Measurements from ENCODE around the gene BTF3.

BTF3 gene

DNA sequence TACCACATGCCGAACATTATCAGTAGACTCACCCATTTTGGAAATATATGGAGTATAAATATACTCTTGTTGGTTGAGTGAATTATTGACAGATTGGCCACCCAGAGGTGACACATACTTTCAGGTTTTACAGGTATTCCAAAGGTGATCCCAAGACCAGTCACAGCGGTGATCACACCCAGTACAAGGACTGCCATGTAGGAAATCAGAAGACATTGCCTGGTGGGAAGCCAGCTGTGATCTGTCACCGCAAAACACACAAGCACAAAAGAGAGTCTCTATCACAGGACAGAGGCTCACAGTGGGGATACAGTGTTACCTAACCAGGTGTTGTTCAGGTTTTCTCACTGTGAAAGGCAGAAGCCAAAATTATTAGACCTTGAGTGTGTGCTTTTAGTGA lies 15.8 kb downstream of the BTF3 start:
- no peaks in the 10 kb centered on the region for H3K4me1 ChIP-seq (ENCODE audit: control insufficient read depth, insufficient read depth, low read length)
- H3K4me3 ChIP-seq (ENCODE audit: low read length): no peak overlapping the region
- no peak overlapping the region for H3K27ac ChIP-seq (ENCODE audit: low read depth, low read length)
- H3K27me3 ChIP-seq (ENCODE audit: control insufficient read depth, insufficient read depth, low read length): no peaks in the 10 kb centered on the region
- H3K36me3 ChIP-seq (ENCODE audit: control insufficient read depth, insufficient read depth, low read length): no peaks in the 10 kb centered on the region
- H3K9ac ChIP-seq (ENCODE audit: low read length): no peak overlapping the region

DNA sequence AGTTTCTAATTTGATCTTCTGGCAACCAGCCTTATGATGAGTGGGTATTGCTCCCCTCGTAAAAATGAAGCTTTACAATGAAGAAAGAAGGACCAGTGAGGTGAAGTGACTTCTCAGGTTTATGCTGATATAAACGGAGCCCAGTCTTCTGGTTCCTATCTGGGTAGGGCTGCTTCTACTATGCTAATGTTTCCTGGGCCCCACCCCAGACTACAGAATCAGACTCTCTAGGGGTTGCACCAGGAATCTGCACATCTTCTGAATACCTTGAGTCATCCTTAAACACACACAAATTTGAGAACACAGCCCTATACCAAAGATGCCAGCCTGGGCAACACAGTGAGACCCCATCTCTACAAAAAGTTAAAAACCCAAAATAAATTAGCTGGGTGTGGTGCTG lies 16.2 kb downstream of the BTF3 start:
- no peaks in the 10 kb centered on the region for H3K4me1 ChIP-seq (ENCODE audit: control insufficient read depth, insufficient read depth, low read length)
- no peak overlapping the region for H3K9ac ChIP-seq (ENCODE audit: low read length)
- H3K27me3 ChIP-seq (ENCODE audit: control insufficient read depth, insufficient read depth, low read length): no peaks in the 10 kb centered on the region
- no peaks in the 10 kb centered on the region for H3K36me3 ChIP-seq (ENCODE audit: control insufficient read depth, insufficient read depth, low read length)
- H3K27ac ChIP-seq (ENCODE audit: low read depth, low read length): no peak overlapping the region
- H3K4me3 ChIP-seq (ENCODE audit: low read length): no peak overlapping the region

DNA sequence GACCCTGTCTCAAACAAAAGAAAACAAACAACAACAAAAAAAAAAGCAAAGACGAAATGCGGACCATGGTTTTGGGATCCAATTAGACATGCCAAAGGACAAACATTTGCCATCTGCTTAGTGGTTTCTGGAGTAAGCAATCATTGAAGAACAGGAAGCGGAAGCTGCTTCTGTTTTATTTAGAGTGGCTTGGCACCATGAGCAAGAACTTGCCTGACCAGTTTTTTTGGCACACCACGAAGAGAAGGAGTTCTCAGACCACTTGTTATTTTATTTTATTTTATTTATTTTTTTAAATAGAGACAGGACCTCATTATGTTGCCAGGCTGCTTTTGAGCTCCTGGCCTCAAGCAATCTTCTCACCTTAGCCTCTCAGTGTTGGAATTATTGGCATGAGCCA lies 17.0 kb downstream of the BTF3 start:
- H3K9ac ChIP-seq (ENCODE audit: low read length): no peak overlapping the region
- H3K4me3 ChIP-seq (ENCODE audit: low read length): no peak overlapping the region
- H3K27ac ChIP-seq (ENCODE audit: low read depth, low read length): no peak overlapping the region
- H3K27me3 ChIP-seq (ENCODE audit: control insufficient read depth, insufficient read depth, low read length): no peaks in the 10 kb centered on the region
- no peaks in the 10 kb centered on the region for H3K4me1 ChIP-seq (ENCODE audit: control insufficient read depth, insufficient read depth, low read length)
- no peaks in the 10 kb centered on the region for H3K36me3 ChIP-seq (ENCODE audit: control insufficient read depth, insufficient read depth, low read length)

DNA sequence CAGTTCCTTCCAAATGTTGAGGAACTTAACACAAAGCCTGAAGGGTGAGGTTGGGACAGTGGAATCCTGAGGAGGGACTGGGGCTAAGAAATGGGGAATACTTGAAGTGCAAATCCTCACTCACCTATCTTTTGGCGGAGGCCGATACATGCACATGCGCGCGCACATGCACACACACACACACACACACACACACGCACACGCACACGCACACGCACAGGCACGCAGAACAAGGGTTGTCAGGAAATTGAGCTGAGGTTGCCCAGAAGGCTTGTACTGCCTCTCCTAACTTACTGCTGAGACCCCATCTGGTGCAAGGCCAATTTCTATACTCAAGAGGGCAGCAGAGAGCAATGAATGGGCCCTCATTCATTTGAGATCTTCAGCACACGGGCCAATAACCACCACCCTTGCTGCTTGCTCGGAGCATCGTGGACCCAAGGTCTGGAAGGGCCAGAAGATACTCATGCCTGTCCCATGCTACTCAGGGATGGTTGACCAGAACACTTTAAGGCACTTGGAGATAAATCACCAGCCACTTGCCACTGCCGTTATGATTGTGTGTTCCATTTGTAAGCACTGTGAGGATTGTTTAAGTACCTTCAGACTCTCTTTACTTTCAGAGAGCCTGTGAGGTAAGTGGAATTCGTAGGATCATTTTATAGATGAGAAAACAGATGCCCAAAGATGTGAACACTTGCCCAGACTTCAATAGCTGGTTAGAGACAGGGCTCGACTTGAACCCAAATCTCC lies 21.5 kb downstream of the BTF3 start:
- no peaks in the 10 kb centered on the region for H3K36me3 ChIP-seq (ENCODE audit: control insufficient read depth, insufficient read depth, low read length)
- no peak overlapping the region for H3K4me3 ChIP-seq (ENCODE audit: low read length)
- H3K27me3 ChIP-seq (ENCODE audit: control insufficient read depth, insufficient read depth, low read length): no peaks in the 10 kb centered on the region
- H3K9ac ChIP-seq (ENCODE audit: low read length): no peak overlapping the region
- H3K4me1 ChIP-seq (ENCODE audit: control insufficient read depth, insufficient read depth, low read length): no peaks in the 10 kb centered on the region
- H3K27ac ChIP-seq (ENCODE audit: low read depth, low read length): no peak overlapping the region

DNA sequence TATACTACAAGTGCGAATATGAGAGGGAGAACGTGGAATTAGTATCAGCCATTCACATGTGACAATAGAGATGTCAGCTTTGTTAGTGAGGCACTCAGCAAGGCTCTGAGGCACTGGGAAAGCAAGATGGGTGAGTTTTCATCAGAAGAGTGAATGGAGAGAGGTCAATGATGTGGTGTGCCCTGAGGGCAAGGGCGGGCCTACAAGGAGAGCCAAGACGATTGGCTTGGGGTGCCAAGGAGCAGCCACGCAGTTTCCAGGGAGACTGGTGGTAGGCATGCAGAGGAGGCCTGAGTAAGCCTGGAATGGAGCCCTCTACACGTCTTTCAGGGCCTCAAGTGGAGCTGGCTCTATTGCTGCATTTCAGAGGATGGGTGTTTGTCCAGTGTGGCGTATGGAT lies 24.7 kb downstream of the BTF3 start:
- H3K4me1 ChIP-seq (ENCODE audit: control insufficient read depth, insufficient read depth, low read length): no peaks in the 10 kb centered on the region
- H3K27me3 ChIP-seq (ENCODE audit: control insufficient read depth, insufficient read depth, low read length): no peaks in the 10 kb centered on the region
- H3K36me3 ChIP-seq (ENCODE audit: control insufficient read depth, insufficient read depth, low read length): no peaks in the 10 kb centered on the region
- H3K27ac ChIP-seq (ENCODE audit: low read depth, low read length): no peak overlapping the region
- H3K4me3 ChIP-seq (ENCODE audit: low read length): no peak overlapping the region
- H3K9ac ChIP-seq (ENCODE audit: low read length): no peak overlapping the region

DNA sequence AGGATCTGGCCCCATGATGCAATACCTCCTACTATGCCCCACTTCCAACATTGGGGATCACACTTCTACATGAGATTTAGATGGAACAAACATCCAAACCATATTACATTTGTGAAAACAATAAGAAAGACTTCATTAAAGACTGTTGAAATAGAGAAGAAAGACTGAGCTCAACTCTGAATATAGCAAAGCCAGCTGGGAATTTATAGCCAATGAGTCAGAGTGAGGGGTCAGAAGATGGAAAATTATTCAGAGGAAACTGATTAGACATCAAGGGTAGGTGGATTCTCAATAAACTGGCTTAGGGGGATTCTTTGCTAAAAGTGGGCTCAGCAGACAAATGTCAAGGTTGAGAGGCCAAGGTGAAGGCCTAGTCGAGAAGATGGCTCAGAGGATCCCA lies 25.6 kb downstream of the BTF3 start:
- Histone ChIP-seq H3K4me1 (ENCODE audit: control insufficient read depth, insufficient read depth, low read length) (no peaks in the 10 kb centered on the region), H3K27ac (ENCODE audit: low read depth, low read length) (no peak overlapping the region)

DNA sequence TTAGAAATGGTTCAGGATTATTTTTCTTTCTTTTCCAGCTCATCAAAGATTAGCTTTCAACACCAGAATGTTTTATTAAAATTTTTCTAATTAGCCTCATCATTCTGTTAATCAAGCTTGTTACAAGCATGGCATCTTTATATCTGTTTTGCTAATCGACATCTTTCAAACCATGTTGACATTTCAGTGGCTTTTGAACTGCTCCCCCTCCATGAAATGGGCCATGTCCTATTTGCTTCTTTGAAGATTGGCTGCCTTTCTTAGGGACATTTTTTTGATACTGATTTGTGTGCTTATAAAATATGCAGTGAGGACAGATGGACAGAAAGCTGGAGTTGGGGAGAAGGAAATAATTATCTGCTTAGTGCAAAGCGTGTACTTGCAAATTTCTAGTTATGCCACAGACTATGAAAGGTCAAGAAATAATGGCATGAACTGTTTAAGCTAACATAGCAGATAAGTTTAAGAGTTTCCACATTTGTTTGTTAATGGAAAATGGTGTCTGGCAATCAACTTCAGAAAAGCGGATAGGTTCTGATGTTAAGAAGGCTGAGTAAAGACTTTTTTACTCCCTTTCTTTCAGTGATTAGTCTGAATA lies 27.5 kb downstream of the BTF3 start:
- no peaks in the 10 kb centered on the region for H3K27me3 ChIP-seq (ENCODE audit: control insufficient read depth, insufficient read depth, low read length)
- no peaks in the 10 kb centered on the region for H3K36me3 ChIP-seq (ENCODE audit: control insufficient read depth, insufficient read depth, low read length)
- no peak overlapping the region for H3K27ac ChIP-seq (ENCODE audit: low read depth, low read length)
- no peaks in the 10 kb centered on the region for H3K4me1 ChIP-seq (ENCODE audit: control insufficient read depth, insufficient read depth, low read length)
- H3K4me3 ChIP-seq (ENCODE audit: low read length): no peak overlapping the region
- H3K9ac ChIP-seq (ENCODE audit: low read length): no peak overlapping the region

More for the DNA sequence above, 25.6 kb downstream of the BTF3 start:
- Histone ChIP-seq H3K9ac (ENCODE audit: low read length) (no peak overlapping the region), H3K36me3 (ENCODE audit: control insufficient read depth, insufficient read depth, low read length) (no peaks in the 10 kb centered on the region), H3K27me3 (ENCODE audit: control insufficient read depth, insufficient read depth, low read length) (no peaks in the 10 kb centered on the region), H3K4me3 (ENCODE audit: low read length) (no peak overlapping the region)

DNA sequence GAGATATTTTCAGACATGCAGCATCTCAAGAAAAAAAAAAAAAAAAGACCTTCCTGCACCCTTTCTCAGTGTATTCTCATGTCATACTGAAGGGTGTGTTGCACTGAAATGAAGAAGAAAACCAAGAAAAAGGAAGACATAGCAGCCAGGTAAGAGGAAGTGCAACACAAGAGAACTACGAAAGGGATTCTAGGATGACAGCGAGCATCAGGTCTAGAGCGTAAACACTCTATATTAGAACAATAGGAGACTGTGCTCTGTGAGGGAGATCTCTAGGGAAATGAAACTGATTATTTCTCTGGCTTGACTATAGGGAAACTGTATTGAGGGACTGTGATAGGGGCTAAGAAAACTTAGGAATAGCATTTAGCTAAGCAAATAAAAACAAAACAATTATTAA lies 30.0 kb downstream of the BTF3 start:
- Histone ChIP-seq H3K27me3 (ENCODE audit: control insufficient read depth, insufficient read depth, low read length) (no peaks in the 10 kb centered on the region), H3K4me1 (ENCODE audit: control insufficient read depth, insufficient read depth, low read length) (no peaks in the 10 kb centered on the region), H3K36me3 (ENCODE audit: control insufficient read depth, insufficient read depth, low read length) (no peaks in the 10 kb centered on the region), H3K4me3 (ENCODE audit: low read length) (no peak overlapping the region), H3K9ac (ENCODE audit: low read length) (no peak overlapping the region), H3K27ac (ENCODE audit: low read depth, low read length) (no peak overlapping the region)

DNA sequence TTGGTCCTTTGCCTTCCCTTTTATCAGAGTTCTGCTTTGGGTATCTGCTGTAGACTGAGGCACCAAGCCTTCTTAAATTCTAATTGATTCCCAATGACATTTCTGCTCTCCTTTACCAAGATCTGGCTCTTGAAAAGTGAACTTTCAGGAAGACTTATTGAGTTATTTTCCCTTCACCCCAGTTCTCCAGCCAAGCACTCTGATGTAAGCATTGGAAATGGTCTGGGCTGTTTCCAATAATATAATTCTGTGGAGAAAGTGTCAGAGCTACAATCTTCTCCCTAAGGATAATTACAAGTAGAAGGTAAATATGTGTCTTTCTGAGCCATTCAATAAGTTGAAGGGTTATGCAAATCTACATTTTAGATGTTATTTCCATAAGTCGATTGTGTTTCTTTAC lies 30.8 kb downstream of the BTF3 start:
- H3K27me3 ChIP-seq (ENCODE audit: control insufficient read depth, insufficient read depth, low read length): no peaks in the 10 kb centered on the region
- no peak overlapping the region for H3K4me3 ChIP-seq (ENCODE audit: low read length)
- H3K36me3 ChIP-seq (ENCODE audit: control insufficient read depth, insufficient read depth, low read length): no peaks in the 10 kb centered on the region
- H3K27ac ChIP-seq (ENCODE audit: low read depth, low read length): no peak overlapping the region
- H3K9ac ChIP-seq (ENCODE audit: low read length): no peak overlapping the region
- no peaks in the 10 kb centered on the region for H3K4me1 ChIP-seq (ENCODE audit: control insufficient read depth, insufficient read depth, low read length)

DNA sequence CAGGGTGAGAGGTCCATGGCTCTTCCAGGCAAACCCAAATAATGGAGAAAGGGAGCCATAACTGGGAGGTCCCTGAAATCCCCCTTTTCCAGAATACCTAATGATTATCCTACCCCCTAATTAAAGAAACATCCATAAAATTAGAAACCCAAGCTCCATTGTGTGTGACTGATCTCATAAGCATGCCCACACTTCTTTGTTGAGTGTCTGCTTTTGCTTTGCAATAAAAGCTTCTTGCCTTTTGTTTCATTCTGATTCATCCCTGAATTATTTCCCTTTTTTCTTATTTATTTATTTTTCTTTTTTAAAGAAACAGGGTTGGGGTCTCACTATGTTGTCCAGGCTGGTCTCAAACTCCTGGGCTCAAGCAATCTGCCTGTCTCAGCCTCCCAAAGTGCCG lies 33.1 kb downstream of the BTF3 start:
- no peak overlapping the region for H3K27ac ChIP-seq (ENCODE audit: low read depth, low read length)
- no peaks in the 10 kb centered on the region for H3K4me1 ChIP-seq (ENCODE audit: control insufficient read depth, insufficient read depth, low read length)
- no peaks in the 10 kb centered on the region for H3K36me3 ChIP-seq (ENCODE audit: control insufficient read depth, insufficient read depth, low read length)
- H3K4me3 ChIP-seq (ENCODE audit: low read length): no peak overlapping the region
- H3K27me3 ChIP-seq (ENCODE audit: control insufficient read depth, insufficient read depth, low read length): no peaks in the 10 kb centered on the region
- H3K9ac ChIP-seq (ENCODE audit: low read length): no peak overlapping the region

DNA sequence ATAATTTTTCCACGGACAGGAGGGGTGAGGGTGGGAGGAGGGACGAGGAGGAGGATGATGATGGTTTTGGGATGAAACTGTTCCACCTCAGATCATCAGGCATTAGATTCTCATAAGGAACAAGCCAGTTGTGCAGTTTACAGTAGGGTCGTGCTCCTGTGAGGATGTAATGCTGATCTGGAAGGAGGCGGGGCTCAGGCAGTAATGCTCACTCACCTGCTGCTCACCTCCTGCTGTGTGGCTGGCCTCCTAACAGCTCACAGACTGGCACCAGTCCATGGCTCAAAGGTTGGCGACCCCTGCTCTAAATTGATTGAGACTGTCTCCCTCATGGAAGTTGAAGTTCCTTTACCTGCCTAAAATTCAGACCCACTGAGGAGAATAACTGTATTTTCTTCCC lies 34.0 kb downstream of the BTF3 start:
- H3K27me3 ChIP-seq (ENCODE audit: control insufficient read depth, insufficient read depth, low read length): no peaks in the 10 kb centered on the region
- no peak overlapping the region for H3K9ac ChIP-seq (ENCODE audit: low read length)

DNA sequence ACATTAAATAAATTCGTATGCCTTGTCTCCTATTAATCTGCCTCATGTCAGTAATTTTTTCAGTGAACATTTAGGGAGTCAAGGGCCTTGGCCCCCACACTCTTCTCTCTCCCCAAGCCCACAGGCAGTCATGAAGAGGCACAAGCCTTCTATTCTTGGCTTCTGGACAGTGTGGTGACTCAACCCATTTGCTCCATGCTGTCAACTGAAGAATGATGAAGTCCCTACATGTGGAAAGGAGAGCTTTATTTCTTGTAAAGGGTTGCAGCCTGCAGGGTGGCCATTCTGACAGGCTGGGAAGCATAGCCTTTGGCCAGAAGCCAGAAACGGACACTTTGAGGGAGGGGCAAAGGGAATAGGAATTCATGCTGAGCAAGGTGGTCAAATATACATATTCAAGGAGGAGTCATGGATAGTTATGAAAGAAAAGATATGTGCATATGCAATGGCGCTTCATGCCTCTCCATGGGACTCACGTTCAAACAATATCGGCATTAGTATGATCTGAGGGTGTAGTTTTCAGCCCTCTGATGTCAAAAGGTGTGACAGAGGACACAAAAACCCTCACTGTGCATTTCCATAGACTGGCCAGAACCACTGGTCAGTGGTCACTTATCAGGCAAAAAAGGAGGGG lies 35.9 kb downstream of the BTF3 start:
- Histone ChIP-seq H3K27ac (ENCODE audit: low read depth, low read length) (no peak overlapping the region), H3K27me3 (ENCODE audit: control insufficient read depth, insufficient read depth, low read length) (no peaks in the 10 kb centered on the region), H3K36me3 (ENCODE audit: control insufficient read depth, insufficient read depth, low read length) (no peaks in the 10 kb centered on the region), H3K9ac (ENCODE audit: low read length) (no peak overlapping the region), H3K4me1 (ENCODE audit: control insufficient read depth, insufficient read depth, low read length) (no peaks in the 10 kb centered on the region), H3K4me3 (ENCODE audit: low read length) (no peak overlapping the region)

More for the DNA sequence above, 34.0 kb downstream of the BTF3 start:
- H3K4me3 ChIP-seq (ENCODE audit: low read length): no peak overlapping the region
- no peak overlapping the region for H3K27ac ChIP-seq (ENCODE audit: low read depth, low read length)
- H3K36me3 ChIP-seq (ENCODE audit: control insufficient read depth, insufficient read depth, low read length): no peaks in the 10 kb centered on the region
- H3K4me1 ChIP-seq (ENCODE audit: control insufficient read depth, insufficient read depth, low read length): no peaks in the 10 kb centered on the region

DNA sequence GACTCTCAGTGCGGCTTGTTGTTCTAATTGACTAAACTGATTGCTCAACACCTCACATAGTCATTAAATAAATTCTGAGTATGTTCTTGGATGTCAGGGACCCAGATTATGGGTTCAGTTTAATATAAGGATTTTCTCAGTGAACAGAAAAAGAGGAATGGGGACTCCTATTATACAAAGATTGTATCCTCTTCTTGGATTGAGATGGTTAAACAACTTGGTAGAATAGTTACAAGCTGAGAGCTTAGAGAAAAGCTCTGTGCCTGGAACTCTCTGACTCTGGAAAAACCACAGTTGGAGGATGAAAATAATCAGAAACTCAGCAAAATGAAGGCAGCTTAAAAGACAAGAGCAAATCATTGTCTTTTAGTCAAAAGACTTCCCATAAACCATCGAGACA lies 36.7 kb downstream of the BTF3 start:
- H3K4me1 ChIP-seq (ENCODE audit: control insufficient read depth, insufficient read depth, low read length): no peaks in the 10 kb centered on the region
- H3K9ac ChIP-seq (ENCODE audit: low read length): no peak overlapping the region
- H3K27ac ChIP-seq (ENCODE audit: low read depth, low read length): no peak overlapping the region
- no peaks in the 10 kb centered on the region for H3K36me3 ChIP-seq (ENCODE audit: control insufficient read depth, insufficient read depth, low read length)
- H3K27me3 ChIP-seq (ENCODE audit: control insufficient read depth, insufficient read depth, low read length): no peaks in the 10 kb centered on the region
- no peak overlapping the region for H3K4me3 ChIP-seq (ENCODE audit: low read length)

Measured in rectal smooth muscle tissue (tissue), 1 donor.